GM21367 (cell line): Measurements from ENCODE around the gene INSYN1.
"Not testable (repeated sequence)": the region's sequence is repeated elsewhere in the genome, so short reads cannot be mapped to it uniquely, and the experiment has no call there.

Experiments
- ATAC-seq: cut with Tn5 transposase; IDR thresholded peaks from one replicate; pipeline ENCODE4 v1.9.1; 2021; ENCODE audit not compliant: unreplicated experiment

INSYN1 gene

DNA sequence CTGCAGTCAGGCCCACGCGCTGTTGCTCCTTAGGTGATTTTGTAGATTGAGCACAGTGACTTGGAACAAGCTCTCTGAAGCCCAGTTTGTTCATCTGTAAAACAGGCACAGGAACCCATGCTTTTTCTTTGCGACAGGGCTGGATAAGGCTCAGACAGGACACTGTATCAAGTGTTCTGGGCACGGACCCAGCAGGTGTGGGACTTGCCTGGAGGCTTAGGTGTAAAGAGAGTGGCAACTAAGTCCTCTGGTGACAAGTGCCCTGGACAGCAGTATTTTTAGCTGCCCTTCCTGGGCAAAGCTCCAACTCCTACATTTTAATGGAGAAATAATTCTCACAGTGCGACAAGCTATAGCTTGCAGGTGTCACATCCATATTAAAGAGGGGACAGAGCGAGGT lies 36.7 kb downstream of the INSYN1 start:
- ATAC-seq, result no peak

DNA sequence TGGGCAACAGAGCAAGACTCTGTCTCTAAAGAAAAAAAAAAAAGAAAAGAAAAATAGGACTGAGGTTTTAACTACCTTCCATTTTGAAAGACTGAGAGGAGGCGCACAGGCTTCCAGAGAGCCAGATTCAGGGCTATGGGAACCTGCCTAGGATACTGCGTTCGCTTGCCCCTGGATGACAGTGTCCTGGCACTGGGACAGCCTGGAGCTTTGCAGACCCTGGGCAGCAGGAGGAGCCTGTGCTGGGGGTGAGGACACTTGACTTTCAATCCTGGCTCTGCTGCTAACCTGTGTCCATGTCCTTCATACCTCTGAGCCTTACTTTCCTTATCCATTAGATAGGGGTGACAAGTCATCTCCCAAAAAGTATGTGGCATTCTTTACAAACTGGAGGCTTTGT lies 37.7 kb downstream of the INSYN1 start:
- no peak for ATAC-seq

DNA sequence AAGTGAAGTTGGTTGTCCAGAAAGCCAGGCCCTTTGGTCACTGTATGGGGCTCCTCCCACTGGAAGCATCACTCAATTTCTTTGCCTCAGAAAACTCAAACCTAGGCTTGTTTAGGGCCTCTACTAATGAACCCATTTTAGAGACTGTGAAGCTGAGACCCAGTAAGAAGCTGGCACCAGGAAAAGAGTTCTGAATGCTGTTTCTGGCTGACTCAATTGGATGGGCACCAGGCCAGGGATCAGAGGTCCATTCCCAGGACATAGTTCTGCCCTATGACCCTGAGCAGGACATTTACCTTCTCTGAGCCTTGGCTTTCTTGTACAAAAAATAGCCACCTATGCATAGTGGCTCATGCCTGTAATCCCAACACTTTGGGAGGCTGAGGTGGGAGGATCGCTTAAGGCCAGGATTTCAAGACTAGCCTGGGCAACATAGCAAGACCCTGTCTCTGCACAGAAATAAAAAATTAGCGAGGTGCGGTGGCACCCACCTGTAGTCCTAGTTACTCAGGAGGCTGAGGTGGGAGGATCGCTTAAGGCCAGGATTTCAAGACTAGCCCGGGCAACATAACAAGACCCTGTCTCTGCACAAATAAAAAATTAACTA lies 38.4 kb downstream of the INSYN1 start:
- no peak for ATAC-seq

DNA sequence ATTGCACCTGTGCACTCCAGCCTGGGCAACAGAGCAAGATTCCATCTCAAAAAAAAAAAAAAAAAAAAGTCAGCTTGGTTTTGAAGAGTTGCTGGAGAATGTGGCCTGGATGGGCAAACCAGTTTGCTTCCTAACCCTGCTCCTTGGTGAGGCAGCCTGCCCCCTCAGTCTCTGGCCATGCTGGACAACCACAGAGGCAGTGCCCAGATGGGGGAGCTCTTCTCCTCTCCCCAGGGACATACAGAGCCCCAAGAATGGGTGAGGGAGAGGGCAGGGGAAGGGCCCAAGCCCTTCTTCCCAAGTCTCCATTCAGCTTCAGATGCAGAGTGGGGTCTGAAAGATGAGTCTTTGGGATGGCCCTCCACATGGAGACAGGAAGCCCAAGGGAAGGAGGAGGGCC lies 41.0 kb downstream of the INSYN1 start:
- no peak for ATAC-seq

DNA sequence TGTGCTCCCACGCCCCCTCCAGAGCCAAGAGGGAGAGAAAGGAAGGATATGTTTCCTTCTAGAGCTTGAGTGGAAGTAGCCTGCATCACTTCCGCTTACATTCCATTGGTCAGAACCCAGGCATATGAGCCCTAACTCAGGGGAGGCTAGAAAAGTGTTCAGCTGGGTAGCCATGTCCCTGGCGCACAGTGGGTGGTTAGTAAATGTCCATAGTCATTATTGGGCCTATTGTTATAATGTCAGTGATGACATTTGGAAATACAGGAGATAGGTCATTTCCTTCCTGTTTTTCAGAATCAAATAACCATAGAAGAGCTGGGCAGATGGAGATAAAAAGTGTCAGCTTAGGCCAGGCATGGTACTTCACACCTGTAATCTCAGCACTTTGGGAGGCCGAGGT lies 41.6 kb downstream of the INSYN1 start:
- ATAC-seq, result no peak

DNA sequence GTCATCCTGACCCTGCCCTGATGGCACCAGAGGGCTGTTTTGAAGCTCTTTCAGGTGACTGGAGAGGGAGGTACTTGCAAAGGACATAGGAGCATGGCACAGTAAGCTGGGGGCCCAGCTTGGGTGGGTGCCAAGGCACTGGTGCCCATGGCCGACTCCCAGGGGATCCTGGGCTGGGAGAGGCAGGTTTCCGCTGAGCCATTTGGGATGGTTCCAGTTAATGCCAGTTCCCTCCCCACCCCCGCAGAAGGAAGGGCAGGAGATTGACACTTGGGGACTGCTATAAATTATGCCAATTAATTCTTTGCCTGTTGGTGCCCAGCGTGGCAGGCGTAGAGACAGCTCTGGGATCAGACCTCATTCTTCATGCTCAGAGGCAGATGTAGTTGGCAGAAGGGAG lies 42.8 kb downstream of the INSYN1 start:
- ATAC-seq, result no peak

DNA sequence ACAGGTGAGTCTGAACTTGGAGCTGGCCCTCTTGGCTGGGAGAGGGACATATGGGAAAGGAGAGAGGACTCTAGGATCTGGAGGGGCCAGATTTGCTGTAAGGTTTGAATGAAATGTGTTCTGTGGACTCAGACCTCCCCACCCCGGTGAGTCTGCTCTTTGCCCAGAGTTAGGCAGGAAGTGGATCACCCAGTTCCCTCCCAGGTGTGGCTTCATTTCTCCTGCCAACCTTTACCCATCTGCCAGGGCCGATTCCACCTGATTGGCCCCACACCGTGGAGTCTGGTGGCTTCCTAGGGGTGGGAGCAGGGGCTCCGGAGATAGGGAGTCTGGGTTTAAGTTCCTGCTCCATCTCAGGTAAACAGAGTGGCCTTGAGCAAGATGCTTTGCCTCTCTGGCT lies 43.5 kb downstream of the INSYN1 start:
- ATAC-seq, result no peak

DNA sequence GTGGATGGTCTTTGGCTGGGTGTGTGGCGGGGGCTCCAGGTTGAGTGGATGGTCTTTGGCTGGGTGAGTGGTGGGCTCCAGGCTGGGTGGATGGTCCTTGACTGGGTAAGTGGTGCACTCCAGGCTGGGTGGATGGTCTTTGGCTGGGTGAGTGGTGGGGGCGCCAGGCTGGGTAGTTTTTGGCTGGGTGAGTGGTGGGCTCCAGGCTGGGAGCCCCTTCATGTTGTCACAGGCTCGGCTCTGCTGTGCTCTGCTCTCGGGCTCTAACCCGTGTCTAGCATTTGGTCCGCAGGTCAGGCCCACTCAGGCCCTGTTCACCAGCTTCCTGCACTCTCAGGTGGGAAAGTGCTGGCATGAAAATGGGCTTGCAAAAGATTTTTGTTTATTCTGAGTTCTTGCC lies 43.9 kb downstream of the INSYN1 start:
- ATAC-seq, result no peak

DNA sequence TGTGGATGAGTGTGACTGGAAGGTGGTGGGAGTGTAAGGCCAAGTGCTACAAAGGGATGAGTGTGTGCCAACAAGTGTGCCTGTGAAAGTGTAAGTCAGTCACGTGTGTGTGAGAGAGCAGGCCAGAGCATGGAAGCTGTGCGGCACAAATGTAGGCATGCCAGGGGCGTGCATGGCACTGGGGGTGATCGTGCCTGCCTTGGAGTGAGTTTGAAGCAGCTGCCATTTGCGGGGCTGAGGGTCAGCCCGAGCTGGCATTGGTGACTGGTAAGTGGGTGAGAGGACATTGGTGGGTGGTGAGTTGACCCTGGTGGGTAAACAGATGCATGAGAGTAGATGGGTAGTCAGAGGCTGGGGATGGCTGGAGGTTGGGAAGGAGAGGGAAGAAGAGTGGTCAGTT lies 44.5 kb downstream of the INSYN1 start:
- ATAC-seq, result no peak

DNA sequence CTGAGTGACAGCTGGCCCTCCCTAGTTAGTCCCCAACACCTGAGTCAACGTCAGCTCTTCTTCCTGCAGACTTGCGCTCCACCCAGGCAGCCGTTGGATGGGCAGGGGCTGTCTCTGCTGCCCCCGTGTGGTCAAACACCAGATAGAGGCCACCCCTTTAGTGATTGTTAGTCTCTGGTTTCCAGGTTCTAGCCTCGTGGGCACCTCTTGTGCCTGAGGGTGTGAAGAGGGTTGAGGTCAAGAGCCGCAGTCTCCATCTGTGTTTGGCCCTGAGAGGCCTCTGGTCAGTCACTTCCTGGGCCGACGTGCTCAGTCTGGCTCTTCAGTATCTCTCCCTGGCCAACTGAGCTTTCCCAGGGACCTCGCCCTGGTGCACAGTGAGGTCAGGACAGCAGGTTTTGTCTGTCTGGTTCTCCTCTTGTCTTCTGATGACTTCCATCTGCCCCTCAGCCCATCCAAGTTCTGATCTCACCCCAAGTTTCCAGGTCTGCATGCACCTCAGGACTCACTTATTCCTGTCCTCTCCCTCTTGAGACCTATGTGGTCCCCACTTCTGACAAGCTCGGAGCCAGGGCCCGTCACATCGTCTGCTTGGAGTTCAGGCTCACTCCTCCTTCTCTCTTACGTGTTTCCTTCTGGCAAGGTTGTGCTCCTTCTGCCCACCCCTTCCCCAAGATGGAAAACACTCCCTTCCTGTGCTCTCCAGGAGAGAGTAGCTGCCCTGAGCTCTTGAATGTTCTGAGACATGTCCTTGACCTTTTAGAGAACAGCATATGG lies 48.1 kb downstream of the INSYN1 start:
- ATAC-seq, result no peak

DNA sequence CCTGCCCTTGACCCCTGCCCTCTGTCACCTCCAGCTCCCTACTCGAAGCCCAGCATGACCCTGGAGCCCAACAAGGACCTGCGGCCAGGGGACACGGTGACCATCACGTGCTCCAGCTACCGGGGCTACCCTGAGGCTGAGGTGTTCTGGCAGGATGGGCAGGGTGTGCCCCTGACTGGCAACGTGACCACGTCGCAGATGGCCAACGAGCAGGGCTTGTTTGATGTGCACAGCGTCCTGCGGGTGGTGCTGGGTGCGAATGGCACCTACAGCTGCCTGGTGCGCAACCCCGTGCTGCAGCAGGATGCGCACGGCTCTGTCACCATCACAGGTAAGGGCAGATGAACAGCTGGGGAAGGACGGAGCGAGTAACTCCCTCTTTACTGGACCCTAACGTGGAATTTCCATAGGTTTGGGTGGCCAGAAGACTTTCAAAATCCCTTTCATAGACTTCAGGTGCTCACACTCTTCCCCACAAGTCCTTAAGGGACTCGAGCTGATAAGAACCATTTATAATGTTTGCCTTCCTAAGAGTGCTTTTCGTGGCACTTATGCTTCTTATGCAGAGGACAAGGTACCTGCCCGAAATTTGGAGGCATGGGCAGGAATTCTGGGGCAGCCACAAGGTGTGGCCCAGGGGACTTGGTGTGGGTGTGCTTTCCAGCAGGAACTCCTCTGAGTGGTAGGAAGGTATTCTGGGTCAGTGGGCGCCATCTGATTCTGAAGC lies 48.8 kb downstream of the INSYN1 start:
- ATAC-seq, result not testable (repeated sequence)

DNA sequence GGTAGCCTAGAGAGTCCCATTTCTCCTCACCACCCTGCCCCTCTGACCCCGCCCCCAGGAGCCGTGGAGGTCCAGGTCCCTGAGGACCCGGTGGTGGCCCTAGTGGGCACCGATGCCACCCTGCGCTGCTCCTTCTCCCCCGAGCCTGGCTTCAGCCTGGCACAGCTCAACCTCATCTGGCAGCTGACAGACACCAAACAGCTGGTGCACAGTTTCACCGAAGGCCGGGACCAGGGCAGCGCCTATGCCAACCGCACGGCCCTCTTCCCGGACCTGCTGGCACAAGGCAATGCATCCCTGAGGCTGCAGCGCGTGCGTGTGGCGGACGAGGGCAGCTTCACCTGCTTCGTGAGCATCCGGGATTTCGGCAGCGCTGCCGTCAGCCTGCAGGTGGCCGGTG lies 49.5 kb downstream of the INSYN1 start:
- ATAC-seq, result not testable (repeated sequence)

DNA sequence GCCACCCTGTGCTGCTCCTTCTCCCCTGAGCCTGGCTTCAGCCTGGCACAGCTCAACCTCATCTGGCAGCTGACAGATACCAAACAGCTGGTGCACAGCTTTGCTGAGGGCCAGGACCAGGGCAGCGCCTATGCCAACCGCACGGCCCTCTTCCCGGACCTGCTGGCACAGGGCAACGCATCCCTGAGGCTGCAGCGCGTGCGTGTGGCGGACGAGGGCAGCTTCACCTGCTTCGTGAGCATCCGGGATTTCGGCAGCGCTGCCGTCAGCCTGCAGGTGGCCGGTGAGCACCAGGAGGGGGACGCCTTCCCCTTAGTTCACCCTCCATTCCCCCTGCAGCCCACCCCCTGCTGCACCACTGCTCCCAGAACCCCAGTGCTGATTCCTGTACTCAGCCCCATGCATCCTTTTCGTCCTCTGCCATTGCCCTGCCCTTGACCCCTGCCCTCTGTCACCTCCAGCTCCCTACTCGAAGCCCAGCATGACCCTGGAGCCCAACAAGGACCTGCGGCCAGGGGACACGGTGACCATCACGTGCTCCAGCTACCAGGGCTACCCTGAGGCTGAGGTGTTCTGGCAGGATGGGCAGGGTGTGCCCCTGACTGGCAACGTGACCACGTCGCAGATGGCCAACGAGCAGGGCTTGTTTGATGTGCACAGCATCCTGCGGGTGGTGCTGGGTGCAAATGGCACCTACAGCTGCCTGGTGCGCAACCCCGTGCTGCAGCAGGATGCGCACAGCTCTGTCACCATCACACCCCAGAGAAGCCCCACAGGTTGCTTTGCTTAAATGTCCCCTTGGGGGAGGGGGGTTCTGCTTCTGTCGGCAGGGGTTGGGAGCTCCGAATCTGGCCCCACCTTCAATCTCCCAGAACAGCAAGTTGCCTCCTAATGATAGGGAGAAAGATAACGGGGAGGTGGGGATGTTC lies 50.6 kb downstream of the INSYN1 start:
- not testable (repeated sequence) for ATAC-seq

DNA sequence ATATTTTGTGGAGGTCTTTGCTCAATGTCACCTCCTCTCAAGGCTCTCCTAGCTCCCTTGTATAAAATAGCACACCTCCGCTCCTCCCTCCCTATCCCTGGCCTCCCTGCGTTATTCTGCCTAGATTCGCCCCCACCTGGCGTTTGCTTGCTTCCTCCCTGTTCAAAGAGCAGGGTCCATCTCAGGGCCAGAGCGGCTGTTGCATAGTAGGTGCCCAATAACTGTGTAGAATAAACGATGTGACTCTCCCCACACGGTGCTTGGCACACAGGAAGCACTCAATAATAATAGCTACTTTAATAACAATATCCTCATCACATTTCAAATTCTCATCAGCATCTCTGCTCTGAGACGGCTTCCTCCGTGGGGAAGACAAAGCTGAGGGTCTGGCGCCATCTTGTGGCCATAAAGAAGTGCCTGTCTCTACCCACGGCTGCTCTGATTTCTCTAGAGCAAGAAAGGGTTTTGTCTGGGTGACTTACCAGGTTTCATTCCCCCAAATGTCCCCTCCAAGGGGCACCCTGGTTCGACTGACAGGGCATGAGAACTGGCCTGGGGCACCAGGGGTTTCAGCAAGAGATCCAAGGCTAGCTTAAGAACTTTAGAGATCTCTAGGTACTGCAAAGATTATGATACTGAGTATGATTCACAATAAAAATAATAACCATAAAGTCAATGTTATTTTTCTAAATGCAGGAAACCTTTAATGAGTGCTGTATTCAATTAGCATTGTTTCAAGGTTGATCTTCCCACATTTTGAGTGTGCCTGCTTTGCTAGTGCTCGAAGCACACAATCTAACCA lies 52.9 kb downstream of the INSYN1 start:
- no peak for ATAC-seq

DNA sequence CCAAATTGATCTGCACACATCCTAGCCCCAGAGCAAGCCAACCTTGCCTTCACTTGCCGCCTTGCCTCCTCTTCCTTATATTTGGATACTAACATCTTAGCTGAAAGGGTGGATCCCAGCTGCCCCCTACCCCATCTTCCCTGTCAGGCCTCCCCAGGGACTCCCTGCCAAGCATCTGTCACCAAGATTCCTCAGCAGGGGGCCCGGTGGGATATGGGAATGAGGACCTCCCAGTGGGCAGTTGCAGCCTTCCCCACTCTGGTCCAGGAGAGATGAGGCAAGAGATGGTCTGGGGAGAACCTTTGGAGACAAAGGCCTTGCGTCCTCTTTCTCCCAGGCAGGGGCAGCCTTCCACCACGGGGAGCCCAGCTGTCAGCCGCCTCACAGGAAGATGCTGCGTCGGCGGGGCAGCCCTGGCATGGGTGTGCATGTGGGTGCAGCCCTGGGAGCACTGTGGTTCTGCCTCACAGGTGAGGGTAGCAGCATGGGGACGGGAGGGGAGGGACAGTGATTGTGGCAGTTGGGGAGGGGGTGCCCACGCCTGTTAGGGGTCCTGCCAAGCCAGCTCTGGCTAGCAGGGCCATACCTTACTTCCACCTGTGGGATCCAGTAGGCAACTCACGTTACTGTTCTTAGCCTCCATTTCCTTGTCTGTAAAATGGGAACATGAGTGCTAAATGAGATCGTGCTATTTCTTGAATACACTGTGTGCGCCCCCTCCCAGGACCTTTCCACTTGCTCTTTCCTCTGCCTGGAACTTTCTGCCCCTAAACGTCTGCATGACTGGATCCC lies 53.7 kb downstream of the INSYN1 start:
- ATAC-seq, result no peak

DNA sequence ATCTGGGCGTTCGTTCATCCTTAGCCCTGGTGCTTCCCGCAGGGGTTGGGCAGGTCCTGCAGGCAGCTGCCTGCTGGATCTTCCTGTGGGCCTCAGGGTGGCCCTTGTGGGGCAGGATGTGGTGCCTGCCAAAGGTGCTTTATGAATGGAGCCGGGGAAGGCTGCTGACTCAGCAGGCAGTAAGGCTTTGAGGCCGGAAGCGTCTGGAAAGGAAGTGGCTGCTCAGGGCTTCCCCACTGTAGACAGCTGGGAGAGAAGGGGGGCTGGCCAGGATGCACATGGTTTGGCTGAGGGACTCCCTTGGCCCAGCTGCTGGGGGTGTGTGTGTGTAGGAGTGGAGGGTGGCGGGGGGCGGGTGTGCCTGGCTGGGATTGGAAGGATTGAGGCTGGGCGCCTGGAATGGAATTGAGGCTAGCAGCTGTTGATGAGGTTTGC lies 56.1 kb downstream of the INSYN1 start:
- peak; percentile 65 for ATAC-seq

DNA sequence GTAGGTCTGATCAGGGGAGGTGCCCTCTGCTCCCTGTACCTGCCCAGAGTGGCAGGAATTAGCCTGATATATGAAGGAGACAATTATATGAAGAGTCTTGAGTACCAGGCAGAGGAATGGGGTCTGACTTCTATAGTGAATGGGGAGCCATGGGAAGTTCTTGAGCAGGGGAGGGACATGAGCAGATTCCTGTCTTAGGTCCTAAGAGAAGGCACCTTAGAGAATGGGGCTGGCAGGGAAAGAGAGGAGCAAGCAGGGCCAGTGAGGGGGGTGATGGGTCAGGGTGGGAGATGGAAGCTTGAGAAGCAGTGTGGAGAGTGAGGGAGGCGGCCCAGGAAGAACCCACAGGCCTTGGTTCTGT lies 56.5 kb downstream of the INSYN1 start:
- ATAC-seq, result no peak

DNA sequence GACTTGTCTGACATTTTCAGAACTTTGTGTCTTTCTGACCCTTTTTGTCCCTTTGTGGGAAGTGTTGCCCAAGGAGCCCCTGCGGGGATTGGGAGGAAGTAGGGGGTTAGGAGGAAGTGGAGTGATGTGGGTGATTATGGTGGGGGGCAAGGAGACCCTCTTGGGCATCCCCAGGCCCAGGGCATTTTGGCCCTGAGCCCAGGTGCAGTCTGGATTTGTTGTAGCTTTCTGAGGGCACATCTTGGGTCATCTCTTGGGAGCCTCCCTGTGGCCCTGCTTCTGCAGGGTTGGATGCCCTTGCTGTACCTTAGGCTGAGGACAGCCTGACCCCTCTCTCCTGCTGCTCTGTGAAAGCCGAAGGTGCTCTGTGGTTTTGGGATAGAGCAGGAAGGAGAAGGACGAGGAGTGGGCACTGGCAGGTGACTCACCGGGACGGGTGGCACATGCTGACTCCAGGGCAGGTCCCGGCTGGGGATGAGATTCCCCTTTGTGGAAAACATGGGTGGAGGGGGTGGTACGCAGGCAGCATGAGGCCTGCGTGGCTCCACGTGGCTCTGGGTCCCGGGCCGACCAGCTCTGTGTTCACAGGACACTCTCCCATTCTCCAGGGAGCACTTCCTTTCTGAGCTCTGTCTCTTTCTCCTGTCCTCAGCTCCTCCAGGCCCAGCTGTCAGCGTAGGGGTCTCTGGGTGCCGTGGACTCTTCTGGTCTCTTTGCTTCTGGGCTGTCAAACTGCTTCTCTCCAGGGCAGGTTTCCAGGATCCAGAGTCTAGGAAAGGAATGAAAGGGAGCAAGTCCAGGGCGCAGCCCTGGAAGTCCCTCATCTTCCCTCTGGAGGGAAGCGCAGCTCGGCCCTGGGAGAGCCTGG lies 57.1 kb downstream of the INSYN1 start:
- ATAC-seq, result no peak

DNA sequence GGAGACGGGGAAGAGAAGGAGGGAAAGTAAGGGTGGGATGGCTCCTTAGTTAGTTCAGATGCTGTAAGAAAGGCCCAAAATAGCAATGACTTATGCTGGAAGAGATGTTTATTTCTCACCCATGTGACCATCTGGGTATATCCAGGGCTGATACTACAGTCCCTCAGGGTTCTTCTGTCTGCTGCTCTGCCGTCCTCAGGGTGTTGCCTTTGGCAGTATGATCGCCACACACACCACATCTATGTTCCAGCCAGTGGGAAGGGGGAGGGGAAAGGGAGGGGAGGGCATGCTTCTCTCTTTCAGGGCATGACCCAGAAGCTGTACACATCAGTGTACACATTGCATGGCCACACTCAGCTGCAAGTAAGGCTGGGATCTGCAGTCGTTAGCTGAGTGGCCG lies 58.7 kb downstream of the INSYN1 start:
- ATAC-seq, result no peak
